Spleen (tissue), 11 donors: ENCODE results near the gene PTPRO. TPM values are rescaled to one million over a fixed set of nuclear protein-coding genes. Genes with fewer than 3 reads are reported as not detected.

Experiments used
- DNase-seq: peaks from one replicate; pipeline ENCODE4 v3.0.0-alpha.2; 2020
- H3K27ac ChIP-seq, 8 donors: fragments of 200-600 bp; sonication (generic) in 7 of 8; 1 replicate in 4 of 8; 2 replicates in 4 of 8; pipeline versions ENCODE4 v1.5.0 to v1.8.0; 2016 to 2021; ENCODE audit warnings: inconsistent platforms in 4 of 8, mild to moderate bottlenecking in 4 of 8, moderate library complexity in 1 of 8
- H3K27me3 ChIP-seq, 7 donors: fragments of 200-600 bp; sonication (generic) in 6 of 7; replicated peaks in 1 of 7; 1 replicate in 4 of 7; 2 replicates in 3 of 7; pipeline versions ENCODE4 v1.5.0 to v1.8.0; 2016 to 2021; ENCODE audit warnings: inconsistent platforms in 3 of 7, mild to moderate bottlenecking in 1 of 7
- H3K36me3 ChIP-seq, 6 donors: fragments of 200-600 bp; sonication (generic) in 5 of 6; 1 replicate in 4 of 6; 2 replicates in 2 of 6; pipeline versions ENCODE4 v1.5.0 to v1.8.0; 2016 to 2021; ENCODE audit warnings: inconsistent platforms in 2 of 6
- H3K4me1 ChIP-seq, 6 donors: fragments of 200-600 bp; sonication (generic) in 5 of 6; 1 replicate in 3 of 6; 2 replicates in 3 of 6; pipeline versions ENCODE4 v1.5.0 to v1.8.0; 2016 to 2021; ENCODE audit warnings: inconsistent platforms in 3 of 6
- H3K4me3 ChIP-seq, 8 donors: fragments of 200-600 bp; sonication (generic) in 7 of 8; 1 replicate in 4 of 8; 2 replicates in 4 of 8; pipeline versions ENCODE4 v1.5.0 to v1.8.0; 2016 to 2021; ENCODE audit warnings: inconsistent platforms in 4 of 8, mild to moderate bottlenecking in 4 of 8, moderate library complexity in 2 of 8
- H3K9me3 ChIP-seq, 8 donors: fragments of 200-600 bp; sonication (generic) in 7 of 8; 1 replicate in 4 of 8; 2 replicates in 4 of 8; pipeline versions ENCODE4 v1.5.0 to v1.8.0; 2016 to 2021; ENCODE audit warnings: inconsistent platforms in 4 of 8
- POLR2A ChIP-seq, 3 donors: fragments of 450-650 bp; IDR thresholded peaks; one replicate each; pipeline ENCODE4 v1.5.1; 2017; ENCODE audit warnings: antibody characterized with exemption in 3 of 3, mild to moderate bottlenecking in 1 of 3
- POLR2AphosphoS5 ChIP-seq, 3 donors: sonication (generic); formaldehyde crosslinking; IDR thresholded peaks; one replicate each; pipeline ENCODE4 v1.5.1; 2017; ENCODE audit warnings: antibody characterized with exemption in 3 of 3
- WGBS, 5 donors: extraction: QIAGEN DNeasy Blood & Tissue Kit in 3 of 5; methylation state at CpG; one replicate each; pipeline versions ENCODE4 v1.1.5 to v1.1.7; 2013 to 2018; 5-methylcytosine and 5-hydroxymethylcytosine counted together
- intact Hi-C: fragments of 100-400 bp; cut with DNase I; formaldehyde crosslinking; loops from one replicate; pipeline ENCODE4 v1.15.0; 2023; ENCODE audit warnings: low total_unique reads
- polyA plus RNA-seq, 3 donors: library from polyadenylated mRNA; stranded (reverse); fragments of 200-250 nt; gene quantifications; one replicate each; pipeline ENCODE4 v1.2.1, GENCODE V29; 2013
- total RNA-seq, 7 donors: library from RNA; depleted of rRNA in 3 of 7; stranded (reverse); fragments of >200 nt in 3 of 7; fragmentation: NEBNext Ultra II Directional in 4 of 7; extraction: Animal tissue kit (Norgen Biotek cat#: 25700) in 4 of 7; gene quantifications; one replicate each; pipeline versions ENCODE4 v1.1.0 to v1.2.1, GENCODE V29; 2016 to 2021
- TF ChIP-seq, protein P1 (sequence below), 11 experiments: fragments of 200-600 bp in 7 of 11; fragments of 450-650 bp in 4 of 11; sonication (generic) in 4 of 11; IDR thresholded peaks in 8 of 11; conservative IDR thresholded peaks in 3 of 11; 1 replicate in 7 of 11; 2 replicates in 4 of 11; pipeline versions ENCODE4 v1.4.0 to v1.8.0; 2016 to 2021; ENCODE audit warnings: antibody characterized with exemption in 11 of 11, inconsistent platforms in 4 of 11, mild to moderate bottlenecking in 1 of 11
- donor health status: healthy with polysubstance abuse.
- donor health status: DM: no; HTN: no; CAD: no; lungs with moderate emphysema.
- donor health status: DM: no; HTN: no; CAD: no.
- donor health status: Bipolar disorder and iron deficiency.
- donor health status: healthy.
- donor health status: DM: no; HTN: no; CAD: no.
- donor health status: DM: yes; HTN: yes; CAD: no.

The PTPRO gene
- total and polyA plus RNA-seq, 10 donors: 2.3 to 12.2 (median 5.6) TPM

DNA sequence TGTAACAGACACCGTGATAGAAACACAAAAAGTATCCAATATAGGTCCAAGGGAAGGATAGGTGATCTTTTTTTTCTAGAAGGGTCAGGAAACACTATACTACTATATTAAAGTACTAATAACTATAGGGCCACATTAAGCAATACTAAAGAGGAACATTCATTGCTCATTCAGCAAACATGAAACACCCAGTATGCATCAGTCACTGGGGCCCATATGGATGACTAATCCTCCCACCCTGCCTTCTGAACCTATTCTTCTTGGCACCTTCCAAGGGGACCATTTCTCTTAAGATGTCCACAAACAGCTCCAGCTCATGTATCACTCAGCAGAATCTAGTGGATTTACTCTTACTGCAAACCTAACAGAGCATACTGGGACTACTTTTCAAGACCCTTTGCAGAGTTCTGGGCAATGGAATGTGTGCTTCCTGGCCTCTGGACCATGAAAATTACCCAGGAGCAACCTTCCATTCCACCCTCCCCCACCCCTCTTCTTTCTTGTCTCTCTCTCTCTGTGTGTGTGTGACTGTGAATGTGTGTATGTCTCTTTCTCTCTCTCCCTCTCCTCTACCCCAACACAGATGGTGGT, 279.0 kb downstream of the PTPRO start:
- no peak for DNase-seq
- peaks cover 0 to 5% (median 0%) of the 10 kb centered on the region in 7 donors for H3K27me3 ChIP-seq
- no peak for TF ChIP-seq POLR2AphosphoS5 (IDR thresholded peaks at IDR 0.05)
- TF ChIP-seq POLR2A (IDR thresholded peaks at IDR 0.05): no peak
- TF ChIP-seq, protein P1, sequence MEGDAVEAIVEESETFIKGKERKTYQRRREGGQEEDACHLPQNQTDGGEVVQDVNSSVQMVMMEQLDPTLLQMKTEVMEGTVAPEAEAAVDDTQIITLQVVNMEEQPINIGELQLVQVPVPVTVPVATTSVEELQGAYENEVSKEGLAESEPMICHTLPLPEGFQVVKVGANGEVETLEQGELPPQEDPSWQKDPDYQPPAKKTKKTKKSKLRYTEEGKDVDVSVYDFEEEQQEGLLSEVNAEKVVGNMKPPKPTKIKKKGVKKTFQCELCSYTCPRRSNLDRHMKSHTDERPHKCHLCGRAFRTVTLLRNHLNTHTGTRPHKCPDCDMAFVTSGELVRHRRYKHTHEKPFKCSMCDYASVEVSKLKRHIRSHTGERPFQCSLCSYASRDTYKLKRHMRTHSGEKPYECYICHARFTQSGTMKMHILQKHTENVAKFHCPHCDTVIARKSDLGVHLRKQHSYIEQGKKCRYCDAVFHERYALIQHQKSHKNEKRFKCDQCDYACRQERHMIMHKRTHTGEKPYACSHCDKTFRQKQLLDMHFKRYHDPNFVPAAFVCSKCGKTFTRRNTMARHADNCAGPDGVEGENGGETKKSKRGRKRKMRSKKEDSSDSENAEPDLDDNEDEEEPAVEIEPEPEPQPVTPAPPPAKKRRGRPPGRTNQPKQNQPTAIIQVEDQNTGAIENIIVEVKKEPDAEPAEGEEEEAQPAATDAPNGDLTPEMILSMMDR (IDR thresholded peaks at IDR 0.05 in 8 of 11, conservative IDR thresholded peaks at IDR 0.05 in 3 of 11): no peak
- 84 to 97% (median 94%) methylated on average over 1 of the region's 1 CpG for WGBS, 5 donors
- intact Hi-C loops: no loop called here
- H3K27ac ChIP-seq: no peak overlapping the region
- peaks cover 0 to 39% (median 5%) of the 10 kb centered on the region in 6 donors for H3K4me1 ChIP-seq
- H3K4me3 ChIP-seq: no peak overlapping the region
- H3K36me3 ChIP-seq: no peaks in the 10 kb centered on the region
- no peaks in the 10 kb centered on the region for H3K9me3 ChIP-seq

DNA sequence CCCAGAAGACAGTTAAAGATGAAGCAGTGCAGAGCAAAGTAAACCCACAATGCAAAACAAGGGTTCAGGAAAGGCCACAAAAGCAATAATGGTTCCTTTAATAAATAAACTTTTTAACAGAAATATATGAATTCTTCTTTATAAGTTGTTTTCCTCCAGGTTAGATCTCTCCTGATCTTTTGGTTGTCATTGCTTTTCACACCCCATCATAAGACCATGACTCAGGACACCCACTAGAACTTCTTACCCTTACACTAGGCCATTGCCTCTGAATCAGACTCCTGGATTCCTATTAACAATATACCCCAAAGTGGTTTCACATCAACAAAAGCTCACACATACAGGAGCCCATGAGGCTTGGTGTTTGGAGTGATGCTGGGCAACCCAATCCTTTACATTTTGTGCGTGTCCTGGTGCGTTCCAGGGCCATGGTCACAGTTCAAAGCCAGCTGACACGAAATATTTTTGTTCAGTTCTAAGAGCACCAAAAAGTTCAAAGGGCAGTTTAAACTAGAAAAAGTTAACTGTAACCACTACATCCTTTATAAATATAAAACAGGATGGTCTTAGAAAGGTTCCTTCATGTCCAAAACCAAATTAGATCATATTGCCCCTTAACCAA, 279.9 kb downstream of the PTPRO start:
- no peak overlapping the region for H3K4me3 ChIP-seq
- no peaks in the 10 kb centered on the region for H3K9me3 ChIP-seq
- intact Hi-C loops: no loop called here
- peaks cover 0 to 34% (median 5%) of the 10 kb centered on the region in 6 donors for H3K4me1 ChIP-seq
- H3K27ac ChIP-seq: no peak overlapping the region
- H3K27me3 ChIP-seq: peaks cover 0 to 5% (median 0%) of the 10 kb centered on the region in 7 donors
- WGBS, 5 donors: 75 to 96% (median 91%) methylated on average over 3 of the region's 3 CpGs
- no peak for DNase-seq
- H3K36me3 ChIP-seq: no peaks in the 10 kb centered on the region
- TF ChIP-seq POLR2AphosphoS5 (IDR thresholded peaks at IDR 0.05): no peak
- TF ChIP-seq, protein P1 (IDR thresholded peaks at IDR 0.05 in 8 of 11, conservative IDR thresholded peaks at IDR 0.05 in 3 of 11): no peak
- TF ChIP-seq POLR2A (IDR thresholded peaks at IDR 0.05): no peak

DNA sequence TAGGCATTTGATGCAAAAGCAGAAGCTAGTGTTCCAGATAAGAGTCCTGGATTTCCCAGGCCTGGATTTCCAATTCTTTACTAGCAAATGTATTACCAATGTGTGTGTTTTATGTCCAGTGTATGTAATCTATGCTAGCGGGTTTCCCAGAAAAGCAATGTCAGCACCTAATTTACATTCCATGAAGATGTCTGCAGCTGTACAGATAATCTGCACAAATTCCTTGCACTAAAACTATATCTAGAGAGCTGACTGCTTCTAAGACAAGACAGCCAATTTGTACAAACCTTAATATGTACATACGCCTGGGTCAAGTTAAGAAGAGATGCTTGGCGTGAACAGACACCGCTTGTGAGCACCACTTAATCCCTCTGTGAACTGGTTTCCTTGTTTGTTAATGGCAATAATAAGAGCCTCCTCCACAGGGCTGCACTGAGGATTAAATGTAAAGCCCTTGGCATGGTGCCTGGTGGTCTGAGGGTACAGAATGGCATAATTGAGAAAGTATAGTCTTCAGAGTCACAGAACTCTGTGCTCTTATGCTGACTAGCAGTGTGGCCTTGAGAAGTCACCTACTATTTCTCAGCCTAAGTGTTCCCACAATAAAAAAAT, 281.3 kb downstream of the PTPRO start:
- Histone ChIP-seq H3K4me3 (no peak overlapping the region), H3K9me3 (no peaks in the 10 kb centered on the region), H3K27ac (no peak overlapping the region), H3K27me3 (peaks cover 0 to 5% (median 0%) of the 10 kb centered on the region in 7 donors), H3K4me1 (peaks cover 0 to 24% (median 5%) of the 10 kb centered on the region in 6 donors), H3K36me3 (no peaks in the 10 kb centered on the region)
- no peak for DNase-seq
- no peak for TF ChIP-seq POLR2A (IDR thresholded peaks at IDR 0.05)
- TF ChIP-seq POLR2AphosphoS5 (IDR thresholded peaks at IDR 0.05): no peak
- TF ChIP-seq, protein P1 (IDR thresholded peaks at IDR 0.05 in 8 of 11, conservative IDR thresholded peaks at IDR 0.05 in 3 of 11): no peak
- 93 to 99% (median 97%) methylated on average over 4 of the region's 4 CpGs for WGBS, 5 donors
- intact Hi-C loops: no loop called here
